ENCODE data around the gene LEPROT. TPM values are rescaled to one million over a fixed set of nuclear protein-coding genes. Genes with fewer than 3 reads are reported as not detected.

Gene LEPROT
- total RNA-seq, 1 experiment from 2014 or later, result 68.7 TPM

GRCh38 chr1:65414538-65414937, 5.9 kb upstream of the LEPROT start:
- DNase-seq, result no peak
- no peaks in the 10 kb centered on the region for H3K27me3 Mint-ChIP-seq (ENCODE audit: unreplicated experiment)
- peaks cover 55% of the 10 kb centered on the region for H3K4me1 Mint-ChIP-seq (ENCODE audit: low read depth, unreplicated experiment)
- intact Hi-C loops (cut with micrococcal nuclease; ENCODE audit: unreplicated experiment), result no loop called here
- no peaks in the 10 kb centered on the region for H3K9me3 Mint-ChIP-seq (ENCODE audit: low read depth, unreplicated experiment)
- CTCF ChIA-PET, result no interaction called here
- no peak for TF ChIP-seq CTCF (IDR thresholded peaks at IDR 0.05; ENCODE audit: unreplicated experiment)
- H3K36me3 Mint-ChIP-seq (ENCODE audit: insufficient read depth, unreplicated experiment), result peaks cover 3% of the 10 kb centered on the region
- no peak overlapping the region for H3K4me3 Mint-ChIP-seq (ENCODE audit: low read depth, unreplicated experiment)
- no TSS peak for BruUV-seq (replicated peaks)
- no peak overlapping the region for H3K27ac Mint-ChIP-seq (ENCODE audit: unreplicated experiment)

- H3K27me3 Mint-ChIP-seq (ENCODE audit: unreplicated experiment), result no peaks in the 10 kb centered on the region
- TF ChIP-seq CTCF (IDR thresholded peaks at IDR 0.05; ENCODE audit: unreplicated experiment), result no peak
- H3K36me3 Mint-ChIP-seq (ENCODE audit: insufficient read depth, unreplicated experiment), result no peaks in the 10 kb centered on the region
- no peak overlapping the region for H3K27ac Mint-ChIP-seq (ENCODE audit: unreplicated experiment)
- BruUV-seq (replicated peaks), result no TSS peak
- CTCF ChIA-PET, result no interaction called here
- no peak for DNase-seq
- H3K9me3 Mint-ChIP-seq (ENCODE audit: low read depth, unreplicated experiment), result no peaks in the 10 kb centered on the region
- H3K4me1 Mint-ChIP-seq (ENCODE audit: low read depth, unreplicated experiment), result peaks cover 56% of the 10 kb centered on the region
- intact Hi-C loops (cut with micrococcal nuclease; ENCODE audit: unreplicated experiment), result loop anchor here (5.0 kb wide), 1 partner anchor 104 kb away; no protein-coding TSS in a partner anchor
- H3K4me3 Mint-ChIP-seq (ENCODE audit: low read depth, unreplicated experiment), result no peak overlapping the region
Observed at GRCh38 chr1:65416767-65417166, 3.7 kb upstream of the LEPROT start.

DNA sequence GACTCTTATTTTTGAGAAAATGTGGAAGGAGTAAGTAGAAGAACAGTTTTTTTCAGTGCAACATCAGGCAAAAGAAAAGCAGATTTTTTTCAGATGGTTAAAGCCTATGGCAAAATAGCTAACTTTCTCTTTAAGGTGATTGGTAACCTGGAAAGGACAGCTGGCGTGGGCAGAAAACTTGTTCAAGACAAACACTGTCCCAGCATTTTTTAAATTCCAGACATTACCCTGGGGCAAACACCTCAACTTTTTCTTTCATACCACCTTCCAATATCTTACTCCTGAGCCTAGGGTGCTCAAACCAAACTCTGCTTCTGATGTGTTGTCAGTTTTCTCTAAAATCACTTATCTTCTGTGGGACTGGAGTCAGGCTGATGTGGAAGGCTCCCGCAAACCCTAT, 2.7 kb upstream of the LEPROT start:
- Mint-ChIP-seq H3K36me3 (ENCODE audit: insufficient read depth, unreplicated experiment) (no peaks in the 10 kb centered on the region), H3K27ac (ENCODE audit: unreplicated experiment) (peak overlapping the region; percentile 4), H3K4me1 (ENCODE audit: low read depth, unreplicated experiment) (peaks cover 47% of the 10 kb centered on the region), H3K9me3 (ENCODE audit: low read depth, unreplicated experiment) (no peaks in the 10 kb centered on the region), H3K27me3 (ENCODE audit: unreplicated experiment) (no peaks in the 10 kb centered on the region), H3K4me3 (ENCODE audit: low read depth, unreplicated experiment) (peak overlapping the region; percentile 26)
- DNase-seq, result no peak
- CTCF ChIA-PET, result no interaction called here
- TF ChIP-seq CTCF (IDR thresholded peaks at IDR 0.05; ENCODE audit: unreplicated experiment), result no peak
- no TSS peak for BruUV-seq (replicated peaks)
- intact Hi-C loops (cut with micrococcal nuclease; ENCODE audit: unreplicated experiment), result loop anchor here (5.0 kb wide), 1 partner anchor 105 kb away; no protein-coding TSS in a partner anchor

- Mint-ChIP-seq H3K36me3 (ENCODE audit: insufficient read depth, unreplicated experiment) (no peaks in the 10 kb centered on the region), H3K9me3 (ENCODE audit: low read depth, unreplicated experiment) (no peaks in the 10 kb centered on the region), H3K4me3 (ENCODE audit: low read depth, unreplicated experiment) (no peak overlapping the region), H3K4me1 (ENCODE audit: low read depth, unreplicated experiment) (peaks cover 37% of the 10 kb centered on the region), H3K27me3 (ENCODE audit: unreplicated experiment) (no peaks in the 10 kb centered on the region), H3K27ac (ENCODE audit: unreplicated experiment) (no peak overlapping the region)
- CTCF ChIA-PET, result interaction anchor here (1.9 kb wide), 1 partner anchor 269 kb away, joined by 7 read pairs; no protein-coding TSS in a partner anchor
- no peak for DNase-seq
- intact Hi-C loops (cut with micrococcal nuclease; ENCODE audit: unreplicated experiment), result loop anchor here (5.0 kb wide), 1 partner anchor 106 kb away; no protein-coding TSS in a partner anchor
- no TSS peak for BruUV-seq (replicated peaks)
- TF ChIP-seq CTCF (IDR thresholded peaks at IDR 0.05; ENCODE audit: unreplicated experiment), result no peak
Observed at GRCh38 chr1:65418522-65419185, 1.8 kb upstream of the LEPROT start.

Measured in Calu3 (cell line).